ENCODE data around the gene PSG7.
"Not testable (repeated sequence)": the region's sequence is repeated elsewhere in the genome, so short reads cannot be mapped to it uniquely, and the experiment has no call there.

PSG7 gene

GRCh38 chr19:42875881-42876280 is 61.1 kb downstream of the PSG7 start:
- not testable (repeated sequence) for H3K79me2 ChIP-seq (ENCODE audit: insufficient read depth, low read length); H3K9me2 ChIP-seq (ENCODE audit: low read depth, low read length); H3K36me3 ChIP-seq (ENCODE audit: insufficient read depth, low read length); H3K9ac ChIP-seq (ENCODE audit: low read length); H3K9me3 ChIP-seq (ENCODE audit: low read length); H3K4me3 ChIP-seq (ENCODE audit: low read depth, low read length, poor library complexity, severe bottlenecking); H3K27me3 ChIP-seq (ENCODE audit: insufficient read depth, low read length); H2AFZ ChIP-seq (ENCODE audit: low read length); H3K4me2 ChIP-seq (ENCODE audit: low read length); H3F3A ChIP-seq (ENCODE audit: insufficient read depth, low read length); H3K27ac ChIP-seq (ENCODE audit: low read depth, low read length, poor library complexity, severe bottlenecking); H3K4me1 ChIP-seq (ENCODE audit: insufficient read depth, low read length, severe bottlenecking); H4K20me1 ChIP-seq (ENCODE audit: insufficient read depth, low read length)

GRCh38 chr19:42874901-42875813 is 61.9 kb downstream of the PSG7 start:
- H3K79me2 ChIP-seq (ENCODE audit: insufficient read depth, low read length); H4K20me1 ChIP-seq (ENCODE audit: insufficient read depth, low read length); H3K4me3 ChIP-seq (ENCODE audit: low read depth, low read length, poor library complexity, severe bottlenecking); H3K9ac ChIP-seq (ENCODE audit: low read length); H3K9me2 ChIP-seq (ENCODE audit: low read depth, low read length); H3K36me3 ChIP-seq (ENCODE audit: insufficient read depth, low read length); H3K9me3 ChIP-seq (ENCODE audit: low read length); H2AFZ ChIP-seq (ENCODE audit: low read length); H3K4me1 ChIP-seq (ENCODE audit: insufficient read depth, low read length, severe bottlenecking); H3K4me2 ChIP-seq (ENCODE audit: low read length); H3K27me3 ChIP-seq (ENCODE audit: insufficient read depth, low read length); H3F3A ChIP-seq (ENCODE audit: insufficient read depth, low read length); H3K27ac ChIP-seq (ENCODE audit: low read depth, low read length, poor library complexity, severe bottlenecking): not testable (repeated sequence)

- not testable (repeated sequence) for H3K4me3 ChIP-seq (ENCODE audit: low read depth, low read length, poor library complexity, severe bottlenecking); H3K9me2 ChIP-seq (ENCODE audit: low read depth, low read length); H4K20me1 ChIP-seq (ENCODE audit: insufficient read depth, low read length); H3K27ac ChIP-seq (ENCODE audit: low read depth, low read length, poor library complexity, severe bottlenecking); H3K4me2 ChIP-seq (ENCODE audit: low read length); H3K9me3 ChIP-seq (ENCODE audit: low read length); H3F3A ChIP-seq (ENCODE audit: insufficient read depth, low read length); H3K9ac ChIP-seq (ENCODE audit: low read length); H3K27me3 ChIP-seq (ENCODE audit: insufficient read depth, low read length); H3K36me3 ChIP-seq (ENCODE audit: insufficient read depth, low read length); H3K4me1 ChIP-seq (ENCODE audit: insufficient read depth, low read length, severe bottlenecking); H3K79me2 ChIP-seq (ENCODE audit: insufficient read depth, low read length); H2AFZ ChIP-seq (ENCODE audit: low read length)
These were observed 62.9 kb downstream of the PSG7 start for GRCh38 chr19:42874136-42874535.

Data from OCI-LY1 (cell line).